Measurements from ENCODE around the gene RGS19.

RGS19 gene

GRCh38 chr20:64049060-64049877 lies 30.0 kb downstream of the RGS19 start, which contains the start of gene SOX18:
TSS of gene SOX18 (minus strand) at chr20:64049639. CDS start at chr20:64049516, 123 bp downstream.
- no peak for DNase-seq (ENCODE audit: low read depth in 2 of 2)

GRCh38 chr20:64048402-64049044 lies 30.8 kb downstream of the RGS19 start:
- no peak for DNase-seq (ENCODE audit: low read depth in 2 of 2)

GRCh38 chr20:64047968-64048401 lies 31.3 kb downstream of the RGS19 start:
- no peak for DNase-seq (ENCODE audit: low read depth in 2 of 2)

GRCh38 chr20:64047046-64047389 lies 32.3 kb downstream of the RGS19 start:
- no peak for DNase-seq (ENCODE audit: low read depth in 2 of 2)

- DNase-seq (ENCODE audit: low read depth in 2 of 2): no peak
Measured at GRCh38 chr20:64045346-64046011, 33.8 kb downstream of the RGS19 start.

DNA sequence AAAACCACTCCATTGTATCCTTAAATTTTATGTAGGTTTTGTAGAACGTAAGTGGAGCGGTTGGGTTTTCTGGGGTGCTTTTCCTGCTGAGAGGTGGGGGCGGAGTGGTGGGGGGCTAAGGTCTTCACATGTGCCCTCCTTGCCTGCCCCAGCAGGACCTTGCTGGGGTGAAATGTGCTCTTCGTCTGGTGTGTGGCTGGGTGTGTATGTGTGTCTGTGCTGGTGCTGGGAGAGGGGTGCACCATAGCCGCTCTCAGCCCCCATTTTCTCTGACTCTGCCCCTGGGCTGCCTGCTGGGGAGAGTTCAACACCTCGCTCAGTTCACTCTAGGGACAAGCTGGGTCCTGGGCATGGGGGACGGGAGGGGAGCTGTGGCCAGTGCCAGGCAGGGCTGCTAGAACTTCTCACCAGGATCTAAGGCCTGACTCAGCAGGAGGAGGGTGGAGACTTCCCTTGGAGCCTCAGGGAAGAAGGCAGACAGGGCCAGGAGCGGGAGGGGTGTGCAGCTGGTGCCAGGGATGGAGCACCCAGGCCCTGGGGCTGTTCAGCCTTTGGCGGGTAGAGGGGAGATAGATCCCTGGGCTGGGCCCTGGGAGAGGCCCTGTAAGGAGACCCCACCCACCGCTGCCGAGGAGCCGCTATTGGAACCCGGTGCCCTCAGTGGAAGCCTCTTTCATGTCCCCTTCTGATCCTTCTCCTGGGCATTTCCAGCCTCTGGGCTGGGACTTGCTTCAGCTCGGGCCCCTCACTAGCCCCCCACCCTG lies 34.7 kb downstream of the RGS19 start:
- no peak for DNase-seq (ENCODE audit: low read depth in 2 of 2)

DNA sequence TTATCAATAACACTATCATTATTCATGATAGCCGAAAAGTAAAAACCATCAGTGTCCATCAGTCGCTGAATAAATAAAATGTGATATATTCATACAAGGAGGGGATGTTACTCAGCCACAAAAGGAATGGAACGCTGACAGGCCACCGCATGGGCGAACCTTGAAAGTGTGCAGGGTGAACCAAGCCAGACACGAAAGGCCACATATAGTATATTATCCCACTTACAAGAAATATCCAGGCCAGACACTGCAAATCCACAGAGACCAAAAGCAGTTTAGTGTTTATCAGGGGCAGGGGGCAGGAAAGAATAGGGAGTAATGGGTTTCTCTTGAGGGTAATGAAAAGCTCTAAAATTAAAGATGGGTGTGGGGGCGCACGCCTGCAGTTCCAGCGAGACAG lies 35.5 kb downstream of the RGS19 start:
- DNase-seq (ENCODE audit: low read depth in 2 of 2): no peak

DNA sequence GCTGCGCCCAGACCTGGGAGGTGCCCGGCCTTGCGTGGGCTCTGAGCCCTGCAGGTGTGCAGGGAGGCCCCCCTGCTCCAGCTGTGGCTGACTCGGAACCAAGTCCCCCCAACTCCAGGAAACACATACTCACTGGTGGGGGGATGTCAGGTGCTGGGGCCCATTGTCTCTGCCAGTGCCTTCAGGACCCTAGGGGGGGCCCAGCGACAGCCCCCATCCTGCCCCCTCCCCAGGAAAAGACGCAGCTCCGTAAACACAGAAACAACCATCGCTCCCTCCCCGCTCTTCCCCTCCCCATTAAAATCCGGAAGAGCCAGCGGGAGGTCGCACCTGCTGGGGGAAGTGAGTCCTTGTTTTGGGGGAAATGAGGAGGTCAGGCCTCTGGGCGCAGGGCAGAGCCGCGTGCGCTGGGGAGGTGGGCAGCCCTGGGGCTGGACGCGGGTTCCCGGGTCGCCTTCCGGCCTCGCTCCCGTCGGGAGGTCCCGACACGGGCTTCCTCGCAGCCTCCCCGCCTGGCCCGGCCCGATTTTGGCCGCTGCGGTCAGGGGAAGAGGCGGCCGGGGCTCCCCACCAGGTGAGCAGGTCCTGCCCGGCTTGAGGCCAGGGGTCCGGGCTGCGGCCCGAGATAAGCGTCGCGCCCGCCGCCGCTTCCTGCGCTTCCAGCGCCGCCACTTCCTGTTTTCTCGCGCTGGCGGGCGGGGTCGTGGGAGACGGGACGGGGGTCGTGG lies 37.1 kb downstream of the RGS19 start:
- no peak for DNase-seq (ENCODE audit: low read depth in 2 of 2)

DNA sequence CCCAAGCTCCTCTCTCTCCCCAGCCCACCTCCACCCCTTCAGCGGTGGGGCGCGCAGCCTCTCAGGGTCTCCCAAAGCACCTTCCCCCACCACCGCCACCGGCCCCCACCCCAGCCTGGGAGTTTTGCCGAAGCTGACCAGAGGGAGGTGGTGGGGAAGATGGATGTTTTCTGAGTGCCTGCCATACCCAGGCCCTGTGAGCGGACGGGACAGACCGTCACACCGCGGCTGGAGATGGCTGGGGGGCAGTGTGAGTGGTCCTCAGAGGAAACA lies 37.6 kb downstream of the RGS19 start:
- no peak for DNase-seq (ENCODE audit: low read depth in 2 of 2)

DNA sequence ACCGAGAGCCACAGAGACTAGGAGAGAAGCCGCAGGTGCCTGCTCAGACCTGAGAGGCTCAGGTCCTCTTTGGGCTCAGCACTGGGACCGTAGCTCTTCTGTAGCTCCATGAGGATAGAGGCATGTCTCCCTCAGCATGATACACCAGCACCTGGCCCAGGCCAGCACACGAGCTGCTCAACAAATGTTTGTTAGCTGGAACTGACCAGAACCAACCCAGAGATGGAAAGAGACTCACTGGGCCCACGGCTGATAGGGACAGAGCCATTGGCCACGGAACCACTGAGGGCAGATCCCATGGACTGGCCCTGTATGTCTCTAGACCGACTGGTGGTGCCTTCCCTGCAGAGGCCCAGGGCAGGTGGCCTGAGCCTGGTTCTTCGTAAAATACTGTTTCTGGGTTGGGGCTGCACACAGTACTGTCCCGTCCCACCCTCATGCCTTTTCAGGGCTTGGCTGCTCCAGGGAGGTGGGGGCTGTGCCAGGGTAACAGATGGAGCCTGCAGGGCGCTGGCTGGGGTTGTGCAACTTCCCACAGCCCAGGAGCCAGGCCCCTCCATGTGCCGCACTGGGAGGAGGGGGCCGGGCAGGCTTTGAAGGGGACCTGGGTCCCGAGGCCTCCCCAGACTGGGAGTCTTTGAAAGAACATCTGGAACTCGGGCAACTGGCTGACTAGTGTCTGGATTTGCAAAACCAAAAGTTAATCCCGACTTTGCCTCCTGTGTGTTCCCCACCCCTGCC lies 38.1 kb downstream of the RGS19 start:
- no peak for DNase-seq (ENCODE audit: low read depth in 2 of 2)

- DNase-seq (ENCODE audit: low read depth in 2 of 2): no peak
Measured at GRCh38 chr20:64040231-64041039, 38.9 kb downstream of the RGS19 start.

GRCh38 chr20:64039293-64040160 lies 39.8 kb downstream of the RGS19 start:
- no peak for DNase-seq (ENCODE audit: low read depth in 2 of 2)

DNA sequence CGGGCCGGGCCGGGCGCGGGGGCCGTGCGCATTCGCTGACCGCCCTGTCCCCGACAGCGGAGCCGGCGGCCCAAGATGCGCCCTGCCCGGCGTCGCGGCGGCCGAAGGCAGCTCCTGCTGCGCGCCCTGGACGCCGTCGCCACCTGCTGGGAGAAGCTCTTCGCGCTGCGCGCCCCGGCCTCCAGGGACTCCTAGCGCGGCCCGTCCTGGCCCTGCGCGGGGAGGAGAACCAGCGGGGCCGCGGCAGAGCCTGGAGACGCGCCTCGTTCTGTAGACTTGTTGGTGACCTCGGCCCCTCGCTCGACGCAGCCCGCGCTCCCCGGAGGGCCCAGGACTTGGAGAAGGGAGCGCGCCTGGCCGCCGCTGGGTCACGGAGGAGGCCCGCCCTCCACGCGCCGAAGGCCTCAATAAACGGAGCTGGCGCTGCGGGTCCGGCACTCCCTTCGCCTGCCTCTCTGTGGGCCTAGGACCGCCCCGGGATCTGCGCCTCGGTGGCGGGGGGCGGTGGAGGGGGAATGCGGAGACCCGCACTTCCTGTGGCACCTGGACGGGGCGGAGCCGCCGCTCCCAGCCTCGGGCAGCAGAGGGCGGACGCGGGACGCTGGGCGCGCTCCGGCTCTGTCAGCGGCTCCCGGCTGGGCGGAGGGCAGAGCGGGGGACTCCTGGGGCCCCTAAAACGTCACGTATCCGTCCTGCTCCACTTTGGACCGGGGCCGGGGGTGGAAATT lies 40.6 kb downstream of the RGS19 start:
- peak; percentile 69 for DNase-seq (ENCODE audit: low read depth in 2 of 2)

DNA sequence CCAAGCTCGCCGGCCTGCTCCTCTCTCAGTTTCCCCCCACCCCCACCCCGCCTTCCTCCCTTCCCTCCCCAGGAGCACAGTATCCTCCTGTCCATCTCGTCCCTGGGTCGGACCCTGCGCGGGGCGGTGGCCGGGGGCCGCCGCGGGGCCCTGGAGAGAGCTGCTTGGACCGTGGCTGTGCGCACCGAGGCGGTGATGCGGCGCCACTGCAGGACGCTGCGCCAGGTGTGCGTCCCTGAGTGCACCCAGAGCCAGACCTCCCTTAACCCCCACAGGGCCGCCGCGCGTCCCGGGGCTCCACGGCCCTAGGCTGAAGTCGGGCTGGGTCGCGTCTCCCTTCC lies 41.1 kb downstream of the RGS19 start:
- DNase-seq (ENCODE audit: low read depth in 2 of 2): no peak

GRCh38 chr20:64037498-64038213 lies 41.7 kb downstream of the RGS19 start:
- DNase-seq (ENCODE audit: low read depth in 2 of 2): no peak

GRCh38 chr20:64037199-64037497 lies 42.2 kb downstream of the RGS19 start:
- DNase-seq (ENCODE audit: low read depth in 2 of 2): no peak

DNA sequence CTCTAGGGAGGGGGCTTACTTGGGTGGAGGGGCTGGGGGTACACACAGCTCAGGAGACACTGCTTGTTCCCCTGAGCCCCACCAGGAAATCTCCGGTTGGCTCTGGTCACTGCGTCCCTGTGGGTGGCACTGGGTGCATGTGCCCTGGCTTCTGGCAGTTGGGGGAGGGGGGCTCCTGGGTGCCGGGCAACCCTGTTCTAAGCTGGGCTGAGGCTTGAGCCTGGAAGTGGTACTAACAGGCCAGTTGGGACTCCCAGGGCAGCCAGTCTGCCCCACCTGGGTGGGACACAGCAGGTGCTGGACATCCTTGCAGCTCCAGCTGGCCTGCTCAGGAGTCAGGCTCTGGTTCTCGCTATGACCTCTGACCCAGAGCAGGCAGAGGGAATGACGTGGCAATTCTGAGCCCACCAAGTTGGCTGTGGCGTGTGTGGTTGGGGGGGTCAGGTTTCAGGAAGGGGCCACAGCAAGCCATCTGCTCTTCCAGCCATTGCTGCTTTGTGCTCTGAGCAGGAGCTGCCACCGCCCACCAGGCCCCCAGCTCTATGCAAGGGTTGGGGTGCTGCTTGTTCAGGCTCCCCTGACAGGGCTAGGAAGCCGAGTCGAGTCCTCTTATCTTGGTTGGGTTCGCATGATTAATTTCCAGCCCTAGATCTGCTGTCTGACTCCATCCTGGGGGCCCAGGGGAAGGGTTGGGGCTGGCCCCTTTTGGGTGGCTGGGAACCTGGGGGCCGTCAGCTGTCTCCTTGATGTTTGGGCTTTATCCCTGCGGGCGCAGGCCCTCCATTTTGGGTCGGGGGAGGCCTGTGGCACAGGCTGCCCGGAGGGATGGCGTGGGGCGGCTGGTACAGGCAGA lies 42.7 kb downstream of the RGS19 start:
- peak in 1 of 2 donors; percentile 37 for DNase-seq (ENCODE audit: low read depth in 2 of 2)

Measured in stimulated activated CD8-positive, alpha-beta memory T cell treated with anti-CD3 and anti-CD28 coated beads, Interleukin-2, amount 100 ng/mL, for 48 hours (primary cell).